HCT116 (cell line): ENCODE results near the gene SKI. TPM values are rescaled to one million over a fixed set of nuclear protein-coding genes. Genes with fewer than 3 reads are reported as not detected.

ENCODE experiments used
- ATAC-seq: fragments of 200-7000 bp; cut with Tn5 transposase; 2 replicates; pipeline ENCODE4 v1.9.1; 2020; ENCODE audit warnings: mild to moderate bottlenecking, moderate library complexity
- BruUV-seq: library from RNA; stranded (reverse); fragments of 400-500 nt; replicated peaks from 2 replicates; lab custom pipeline; 2021; lab: Mats Ljungman, UMichigan
- CTCF ChIA-PET: fragments of 300-600 bp; sonication (Branson Sonifier 250); formaldehyde crosslinking; loops from one replicate; lab custom pipeline; 2021; ENCODE audit warnings: antibody characterized with exemption; lab: Charles Lee
- POLR2A ChIA-PET: fragments of 300-600, 350-600 bp; sonication (Branson Sonifier 250); formaldehyde crosslinking; loops from one replicate; lab custom pipeline; 2021; ENCODE audit warnings: antibody characterized with exemption; lab: Charles Lee
- RAD21 ChIA-PET, 2 experiments: fragments of 300-600 bp; sonication (Branson Sonifier 250); formaldehyde crosslinking; loops; one replicate each; lab custom pipeline; 2023; ENCODE audit warnings: low total read pairs in 2 of 2; ENCODE audit not compliant: uncharacterized antibody in 2 of 2, unreplicated experiment in 2 of 2, low non-redundant PET in 1 of 2; lab: Charles Lee
- DNase-seq: peaks from one replicate; pipeline ENCODE4 v3.0.0-alpha.2; 2010; ENCODE audit warnings: low read depth, low spot score
- H2AFZ ChIP-seq: fragments of 200-600 bp; shearing (Covaris generic), sonication (generic); 2 replicates; pipeline ENCODE4 v1.6.1; 2017; ENCODE audit warnings: low read depth, mixed run types, mixed read lengths, antibody characterized with exemption, low read length; ENCODE audit not compliant: poor library complexity, severe bottlenecking
- H3K27ac ChIP-seq: 2 replicates; pipeline ENCODE4 v1.5.1; 2012; ENCODE audit warnings: low read depth, low read length
- H3K27me3 ChIP-seq: fragments of 200-600 bp; sonication (generic); 2 replicates; pipeline ENCODE4 v1.6.1; 2016; ENCODE audit warnings: mixed run types, low read length, mixed read lengths; ENCODE audit not compliant: insufficient read depth
- H3K36me3 ChIP-seq, 2 experiments: fragments of 200-500 bp in 1 of 2; fragments of 200-600 bp in 1 of 2; sonication (Bioruptor generic) in 1 of 2; sonication (generic) in 1 of 2; 2 replicates each; pipeline versions ENCODE4 v1.5.1 to v1.6.1; 2014 to 2016; ENCODE audit warnings: low read length in 2 of 2, inconsistent platforms in 1 of 2, mixed read lengths in 1 of 2, mixed run types in 1 of 2; ENCODE audit not compliant: insufficient read depth in 2 of 2, control insufficient read depth in 1 of 2
- H3K4me1 ChIP-seq, 2 experiments: fragments of 200-600 bp in 1 of 2; sonication (generic) in 1 of 2; 2 replicates each; pipeline versions ENCODE4 v1.5.1 to v1.6.1; 2012 to 2017; ENCODE audit warnings: low read length in 2 of 2, inconsistent platforms in 1 of 2, mild to moderate bottlenecking in 1 of 2, mixed read lengths in 1 of 2, mixed run types in 1 of 2, moderate library complexity in 1 of 2; ENCODE audit not compliant: insufficient read depth in 2 of 2, control insufficient read depth in 1 of 2
- H3K4me2 ChIP-seq: fragments of 200-600 bp; sonication (generic); 2 replicates; pipeline ENCODE4 v1.6.1; 2017; ENCODE audit warnings: mixed run types, low read length, mixed read lengths
- H3K4me3 ChIP-seq, 2 experiments: fragments of 200-600 bp in 1 of 2; sonication (generic) in 1 of 2; replicated peaks in 1 of 2; 2 replicates each; pipeline ENCODE4 v1.5.1; 2011 to 2016; ENCODE audit warnings: low read length in 2 of 2, control low read depth in 1 of 2, low read depth in 1 of 2, mild to moderate bottlenecking in 1 of 2, mixed read lengths in 1 of 2, mixed run types in 1 of 2
- H3K79me2 ChIP-seq: fragments of 200-600 bp; sonication (generic); 2 replicates; pipeline ENCODE4 v1.6.1; 2017; ENCODE audit warnings: mild to moderate bottlenecking, mixed run types, low read length, moderate library complexity, mixed read lengths; ENCODE audit not compliant: insufficient read depth
- H3K9ac ChIP-seq: fragments of 200-600 bp; sonication (generic); 2 replicates; pipeline ENCODE4 v1.6.1; 2016; ENCODE audit warnings: low read length, mixed read lengths
- H3K9me2 ChIP-seq: fragments of 200-600 bp; sonication (generic), shearing (Covaris generic); 2 replicates; pipeline ENCODE4 v1.6.1; 2017; ENCODE audit warnings: mixed run types, mild to moderate bottlenecking, moderate library complexity; ENCODE audit not compliant: insufficient read depth
- H3K9me3 ChIP-seq, 2 experiments: fragments of 200-500 bp in 1 of 2; fragments of 200-600 bp in 1 of 2; sonication (Bioruptor generic) in 1 of 2; sonication (generic) in 1 of 2; 2 replicates each; pipeline ENCODE4 v1.6.1; 2014 to 2017; ENCODE audit warnings: low read length in 2 of 2, mixed read lengths in 2 of 2, inconsistent platforms in 1 of 2, low read depth in 1 of 2, mild to moderate bottlenecking in 1 of 2, mixed run types in 1 of 2, moderate library complexity in 1 of 2; ENCODE audit not compliant: control insufficient read depth in 1 of 2, insufficient read depth in 1 of 2
- H4K20me1 ChIP-seq: fragments of 200-600 bp; sonication (generic), shearing (Covaris generic); 2 replicates; pipeline ENCODE4 v1.6.1; 2017; ENCODE audit warnings: mixed run types, mild to moderate bottlenecking, moderate library complexity; ENCODE audit not compliant: insufficient read depth
- ATF3 ChIP-seq: IDR thresholded peaks from 2 replicates; pipeline ENCODE4 v1.6.1; 2012
- CBX3 ChIP-seq: IDR thresholded peaks from 2 replicates; pipeline ENCODE4 v1.6.1; 2012; ENCODE audit warnings: low read depth
- CEBPB ChIP-seq: IDR thresholded peaks from 2 replicates; pipeline ENCODE4 v1.6.1; 2012; ENCODE audit warnings: low read depth
- EGR1 ChIP-seq: IDR thresholded peaks from 2 replicates; pipeline ENCODE4 v1.6.1; 2012; ENCODE audit warnings: low read depth
- EZH2 ChIP-seq: fragments of 200-600 bp; sonication (generic); IDR thresholded peaks from 2 replicates; pipeline ENCODE4 v1.6.1; 2017; ENCODE audit warnings: antibody characterized with exemption, mixed run types
- JUND ChIP-seq: IDR thresholded peaks from 2 replicates; pipeline ENCODE4 v1.6.1; 2012
- POLR2AphosphoS5 ChIP-seq: IDR thresholded peaks from 2 replicates; pipeline ENCODE4 v1.6.1; 2011; ENCODE audit warnings: mild to moderate bottlenecking, low read depth, low read length, moderate library complexity
- RAD21 ChIP-seq: IDR thresholded peaks from 2 replicates; pipeline ENCODE4 v1.6.1; 2012; ENCODE audit warnings: low read depth, mild to moderate bottlenecking
- SP1 ChIP-seq: IDR thresholded peaks from 2 replicates; pipeline ENCODE4 v1.6.1; 2012; ENCODE audit warnings: low read depth
- SRF ChIP-seq: IDR thresholded peaks from 2 replicates; pipeline ENCODE4 v1.6.1; 2012; ENCODE audit warnings: low read depth
- ZFX ChIP-seq: fragments of 450-650 bp; IDR thresholded peaks from 2 replicates; pipeline ENCODE4 v1.6.1; 2017
- intact Hi-C: fragments of 100-400 bp; cut with micrococcal nuclease; formaldehyde crosslinking; loops from 2 replicates; pipeline ENCODE4 v1.10.0; 2022
- total RNA-seq: library from RNA; stranded (reverse); gene quantifications from one replicate; pipeline ENCODE4 v1.2.1, GENCODE V29; 2021; ENCODE audit not compliant: unreplicated experiment
- TF ChIP-seq, protein P1 (sequence below): IDR thresholded peaks from 2 replicates; pipeline ENCODE4 v1.6.1; 2012; ENCODE audit warnings: low read depth
- TF ChIP-seq, protein P2 (sequence below): IDR thresholded peaks from 2 replicates; pipeline ENCODE4 v1.6.1; 2012

Gene SKI
- total RNA-seq, 1 experiment from 2014 or later: 56.2 TPM

DNA sequence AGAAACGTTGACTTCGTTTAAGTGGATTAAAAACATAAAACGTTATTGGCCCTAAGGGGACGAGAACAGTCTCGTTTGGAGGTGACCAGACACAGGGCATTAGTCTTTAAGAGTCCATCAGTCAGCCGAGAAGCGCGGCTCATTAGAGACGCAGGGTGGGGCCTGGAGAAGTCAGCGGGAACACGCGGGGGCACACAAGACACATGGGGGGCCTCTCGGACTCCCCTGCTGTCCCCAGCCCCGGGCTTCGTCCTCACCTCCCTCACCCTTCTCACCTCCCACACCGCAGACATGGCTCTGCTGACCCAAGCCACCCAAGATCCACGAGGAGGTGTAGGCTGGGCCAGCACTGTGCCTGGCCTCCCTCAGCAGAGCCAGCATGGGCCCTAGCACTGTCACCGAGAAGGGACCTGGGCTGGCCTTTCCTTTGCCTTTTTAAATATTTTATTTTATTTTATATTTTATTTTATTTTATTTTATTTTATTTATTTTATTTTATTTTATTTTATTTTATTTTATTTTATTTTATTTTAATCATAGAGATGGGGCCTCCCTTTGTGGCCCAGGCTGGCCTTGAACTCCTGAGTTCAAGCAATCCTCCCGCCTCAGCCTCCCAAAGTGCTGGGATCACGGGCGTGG is 114.4 kb downstream of the SKI start:
- intact Hi-C loops: no loop called here
- Histone ChIP-seq H3K79me2 (no peaks in the 10 kb centered on the region), H3K9ac (no peak overlapping the region), H3K4me1 (no peaks in the 10 kb centered on the region), H3K4me3 (no peak overlapping the region), H2AFZ (no peak overlapping the region), H4K20me1 (no peaks in the 10 kb centered on the region), H3K4me2 (no peak overlapping the region), H3K27ac (no peak overlapping the region), H3K9me2 (no peaks in the 10 kb centered on the region), H3K27me3 (no peaks in the 10 kb centered on the region), H3K36me3 (no peaks in the 10 kb centered on the region), H3K9me3 (no peaks in the 10 kb centered on the region)
- TF ChIP-seq EZH2 (no peak), ZFX (no peak), CBX3 (no peak), SP1 (no peak), JUND (no peak), CEBPB (no peak), ATF3 (no peak), RAD21 (no peak), EGR1 (no peak), POLR2AphosphoS5 (no peak), SRF (no peak)
- TF ChIP-seq, protein P1, sequence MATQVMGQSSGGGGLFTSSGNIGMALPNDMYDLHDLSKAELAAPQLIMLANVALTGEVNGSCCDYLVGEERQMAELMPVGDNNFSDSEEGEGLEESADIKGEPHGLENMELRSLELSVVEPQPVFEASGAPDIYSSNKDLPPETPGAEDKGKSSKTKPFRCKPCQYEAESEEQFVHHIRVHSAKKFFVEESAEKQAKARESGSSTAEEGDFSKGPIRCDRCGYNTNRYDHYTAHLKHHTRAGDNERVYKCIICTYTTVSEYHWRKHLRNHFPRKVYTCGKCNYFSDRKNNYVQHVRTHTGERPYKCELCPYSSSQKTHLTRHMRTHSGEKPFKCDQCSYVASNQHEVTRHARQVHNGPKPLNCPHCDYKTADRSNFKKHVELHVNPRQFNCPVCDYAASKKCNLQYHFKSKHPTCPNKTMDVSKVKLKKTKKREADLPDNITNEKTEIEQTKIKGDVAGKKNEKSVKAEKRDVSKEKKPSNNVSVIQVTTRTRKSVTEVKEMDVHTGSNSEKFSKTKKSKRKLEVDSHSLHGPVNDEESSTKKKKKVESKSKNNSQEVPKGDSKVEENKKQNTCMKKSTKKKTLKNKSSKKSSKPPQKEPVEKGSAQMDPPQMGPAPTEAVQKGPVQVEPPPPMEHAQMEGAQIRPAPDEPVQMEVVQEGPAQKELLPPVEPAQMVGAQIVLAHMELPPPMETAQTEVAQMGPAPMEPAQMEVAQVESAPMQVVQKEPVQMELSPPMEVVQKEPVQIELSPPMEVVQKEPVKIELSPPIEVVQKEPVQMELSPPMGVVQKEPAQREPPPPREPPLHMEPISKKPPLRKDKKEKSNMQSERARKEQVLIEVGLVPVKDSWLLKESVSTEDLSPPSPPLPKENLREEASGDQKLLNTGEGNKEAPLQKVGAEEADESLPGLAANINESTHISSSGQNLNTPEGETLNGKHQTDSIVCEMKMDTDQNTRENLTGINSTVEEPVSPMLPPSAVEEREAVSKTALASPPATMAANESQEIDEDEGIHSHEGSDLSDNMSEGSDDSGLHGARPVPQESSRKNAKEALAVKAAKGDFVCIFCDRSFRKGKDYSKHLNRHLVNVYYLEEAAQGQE: no peak
- TF ChIP-seq, protein P2, sequence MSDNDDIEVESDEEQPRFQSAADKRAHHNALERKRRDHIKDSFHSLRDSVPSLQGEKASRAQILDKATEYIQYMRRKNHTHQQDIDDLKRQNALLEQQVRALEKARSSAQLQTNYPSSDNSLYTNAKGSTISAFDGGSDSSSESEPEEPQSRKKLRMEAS: no peak
- ChIA-PET POLR2A (no interaction called here), CTCF (no interaction called here), RAD21 (no interaction called here)
- no peak for DNase-seq
- ATAC-seq: no peak
- no TSS peak for BruUV-seq
